HL-60/S4 treated with retinoic acid at 250 ng/mL for 4 days and 3 days (cell line): ENCODE results near the gene ITGA6.

Source experiments
- in situ Hi-C: fragments of 300-500 bp; cut with MboI; formaldehyde crosslinking; loops from 2 replicates; pipeline ENCODE4 v1.7.0; 2022; ENCODE audit warnings: low sequenced_read_pairs

The ITGA6 gene

DNA sequence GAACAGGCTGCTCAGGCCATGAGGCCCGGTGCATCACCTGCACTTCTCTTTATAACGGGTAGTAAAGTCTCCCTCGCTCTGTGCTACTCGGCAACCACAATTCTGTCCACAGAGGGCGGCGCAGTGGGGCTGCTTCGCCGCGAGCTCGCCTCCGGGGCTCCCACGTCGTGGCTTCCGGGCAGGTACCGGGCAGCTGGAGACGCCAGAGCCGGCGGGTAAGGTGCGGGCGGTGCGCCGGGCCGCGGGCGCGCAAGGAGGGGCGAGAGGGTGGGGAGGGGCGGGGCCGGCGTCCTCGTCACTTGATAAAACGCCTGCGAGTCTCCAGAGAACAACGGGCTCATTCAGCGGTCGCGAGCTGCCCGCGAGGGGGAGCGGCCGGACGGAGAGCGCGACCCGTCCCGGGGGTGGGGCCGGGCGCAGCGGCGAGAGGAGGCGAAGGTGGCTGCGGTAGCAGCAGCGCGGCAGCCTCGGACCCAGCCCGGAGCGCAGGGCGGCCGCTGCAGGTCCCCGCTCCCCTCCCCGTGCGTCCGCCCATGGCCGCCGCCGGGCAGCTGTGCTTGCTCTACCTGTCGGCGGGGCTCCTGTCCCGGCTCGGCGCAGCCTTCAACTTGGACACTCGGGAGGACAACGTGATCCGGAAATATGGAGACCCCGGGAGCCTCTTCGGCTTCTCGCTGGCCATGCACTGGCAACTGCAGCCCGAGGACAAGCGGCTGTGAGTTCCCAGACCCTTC, at the start of gene ITGA6:
TSS of gene ITGA6 (plus strand) at position 331 of the 734 bp plus-strand sequence.
- in situ Hi-C loops, result no loop called here

DNA sequence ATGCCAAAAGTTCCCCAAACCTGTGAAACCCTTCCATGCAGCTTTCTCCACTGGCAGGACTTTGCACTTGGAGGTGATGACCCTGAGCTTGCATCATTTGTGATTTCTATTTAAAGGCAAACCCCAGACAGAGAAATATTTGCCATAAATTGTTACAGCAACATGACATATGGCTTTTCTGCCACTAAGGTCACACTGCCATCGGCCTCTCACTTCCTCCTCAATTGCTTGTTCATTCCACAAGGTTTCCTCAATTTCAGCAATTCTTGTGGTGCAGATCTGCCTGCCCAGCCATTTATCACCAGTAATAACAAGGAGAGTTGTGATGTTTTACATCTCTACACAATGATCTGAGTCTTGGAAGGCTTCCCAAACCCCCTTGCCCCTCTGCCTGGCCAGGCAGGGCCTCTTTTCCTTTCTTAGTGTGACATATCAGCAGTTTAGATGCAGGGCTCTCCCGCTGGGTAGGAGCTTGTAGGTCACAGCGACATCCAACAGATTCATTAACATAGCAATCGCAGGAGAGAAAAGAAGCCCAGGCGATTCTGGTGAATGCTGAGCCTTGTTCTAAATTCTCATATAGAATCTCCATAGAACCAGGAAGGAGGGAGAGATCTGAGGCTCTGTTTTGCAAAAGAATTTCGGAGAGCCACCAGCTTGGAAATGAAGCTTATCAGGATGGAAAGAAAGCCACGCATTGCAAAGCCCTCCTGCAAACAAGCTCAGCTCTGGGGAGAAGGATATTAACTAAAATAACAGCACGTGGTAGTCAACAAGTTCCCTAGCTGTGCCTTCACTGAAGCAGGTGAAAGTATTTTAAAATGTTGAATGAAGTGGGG, 46.7 kb upstream of the ITGA6 start:
- in situ Hi-C loops, result no loop called here

DNA sequence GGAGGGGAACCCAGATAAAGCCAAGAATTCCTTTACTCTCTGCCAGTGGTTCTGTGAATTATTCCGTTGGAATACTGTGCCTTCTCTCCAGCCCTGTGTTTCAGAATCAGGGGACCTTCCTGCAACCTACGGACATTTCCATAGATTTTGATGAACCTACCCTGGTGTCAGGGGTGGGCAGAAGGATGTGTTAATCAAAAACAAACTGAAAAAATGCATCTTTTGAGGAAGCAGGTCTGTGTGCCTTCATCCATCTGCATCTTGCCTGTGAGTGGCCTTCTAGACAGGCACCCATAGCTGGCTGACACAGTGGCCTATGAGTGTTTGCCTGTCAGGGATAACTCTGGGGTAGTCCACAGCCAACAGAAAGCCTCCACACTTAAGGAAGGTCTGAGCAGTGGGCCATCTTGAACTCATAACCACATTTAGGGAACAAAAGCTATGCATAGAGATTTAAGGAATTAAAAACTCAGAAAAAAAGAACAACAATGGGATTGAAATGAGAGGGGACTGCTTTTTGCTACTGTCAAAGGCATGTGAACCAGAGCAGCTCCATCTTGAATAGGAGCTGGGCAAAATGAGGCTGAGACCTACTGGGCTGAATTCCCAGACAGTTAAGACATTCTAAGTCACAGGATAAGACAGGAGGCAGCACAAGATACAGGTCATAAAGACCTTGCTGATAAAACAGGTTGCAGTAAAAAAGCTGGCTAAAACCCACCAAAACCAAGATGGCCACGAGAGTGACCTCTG, 45.9 kb upstream of the ITGA6 start:
- in situ Hi-C loops, result no loop called here

DNA sequence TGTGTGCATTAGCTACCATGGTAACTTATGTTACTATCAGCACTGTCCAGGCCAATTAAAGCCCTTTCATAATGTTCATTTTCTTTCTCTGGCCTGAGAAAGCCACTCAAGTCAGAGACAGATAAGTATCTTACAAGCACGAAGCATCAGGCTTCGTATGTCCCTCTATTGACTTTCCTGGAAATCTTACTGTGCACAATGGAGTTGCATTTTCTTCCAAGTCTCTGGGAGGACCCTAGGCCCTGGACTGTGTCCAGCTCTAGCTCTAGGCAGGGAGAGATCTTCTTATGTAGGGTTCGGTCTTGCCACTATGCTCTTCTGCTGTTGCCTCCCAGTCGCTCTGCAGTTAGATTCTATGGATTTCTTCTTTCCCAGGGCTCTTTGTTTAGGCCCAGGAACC, 40.0 kb upstream of the ITGA6 start:
- in situ Hi-C loops, result no loop called here

DNA sequence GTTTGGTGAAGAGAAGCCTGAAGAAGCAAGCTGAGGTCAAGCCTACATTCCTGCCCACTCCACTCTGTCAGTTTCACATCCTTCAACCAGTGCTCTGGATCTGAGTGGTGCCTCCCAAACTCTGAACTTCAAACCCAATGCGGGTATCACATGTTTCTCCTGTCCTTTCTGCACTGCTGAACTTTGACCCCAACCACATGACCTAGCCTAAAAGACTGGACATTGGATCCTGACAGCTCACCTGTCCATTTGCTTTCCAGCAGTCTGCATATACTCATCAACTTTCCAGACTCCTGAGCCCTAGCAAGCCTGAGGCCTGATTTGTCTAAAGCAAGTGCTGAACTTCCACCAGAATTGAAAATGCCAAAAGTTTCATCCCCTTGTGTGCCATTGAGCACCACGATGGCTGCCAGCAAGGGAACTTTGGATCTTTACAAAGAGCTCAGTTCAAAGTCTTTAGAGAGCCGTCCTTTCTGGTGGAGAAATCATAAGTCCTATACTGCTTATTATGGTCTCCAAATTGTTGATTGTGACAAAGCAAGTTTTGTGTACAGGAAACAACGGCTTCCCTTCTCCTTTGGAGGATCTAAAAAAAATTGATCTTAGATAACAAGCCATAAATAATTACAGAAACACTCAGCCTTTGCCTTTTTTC, 37.6 kb upstream of the ITGA6 start:
- in situ Hi-C loops, result no loop called here

DNA sequence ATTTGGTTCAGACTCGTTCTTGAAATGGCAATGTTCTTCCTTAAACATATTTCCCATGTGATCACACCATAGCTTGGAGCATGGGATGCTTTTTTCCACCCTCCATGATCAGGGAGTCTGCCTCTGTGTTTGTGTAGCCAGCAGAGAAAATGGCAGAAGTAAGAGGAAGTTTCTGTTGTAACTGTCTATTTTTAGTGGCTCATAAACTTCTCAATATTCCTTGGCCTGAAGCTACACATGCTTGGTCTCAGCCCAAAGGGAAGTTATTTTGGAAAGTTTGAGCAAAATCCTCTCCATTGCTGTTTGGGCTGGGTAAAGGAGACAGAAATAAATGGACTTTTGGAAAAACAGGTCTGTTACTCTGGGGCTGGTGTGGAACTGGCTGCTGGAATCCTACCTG, 33.4 kb upstream of the ITGA6 start:
- in situ Hi-C loops, result no loop called here

DNA sequence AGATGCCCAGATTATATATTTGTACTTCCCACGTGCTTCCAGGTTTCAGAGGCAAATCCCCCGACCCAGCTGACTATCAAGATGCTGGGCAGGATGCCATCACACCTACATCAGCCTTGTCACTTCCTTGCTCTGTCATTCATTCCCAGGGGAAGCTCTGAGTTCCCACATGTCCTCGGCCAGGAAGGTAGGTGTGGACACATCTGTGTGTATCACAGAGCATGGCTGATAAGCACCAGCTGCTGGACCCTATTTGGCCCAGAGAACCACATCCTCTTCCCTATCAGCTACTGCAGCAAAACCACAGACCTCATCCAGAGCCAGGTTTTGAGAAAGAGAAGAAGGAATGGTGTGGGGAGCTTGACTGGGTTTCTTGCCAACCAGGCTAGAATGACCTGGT, 31.9 kb upstream of the ITGA6 start:
- in situ Hi-C loops, result no loop called here

DNA sequence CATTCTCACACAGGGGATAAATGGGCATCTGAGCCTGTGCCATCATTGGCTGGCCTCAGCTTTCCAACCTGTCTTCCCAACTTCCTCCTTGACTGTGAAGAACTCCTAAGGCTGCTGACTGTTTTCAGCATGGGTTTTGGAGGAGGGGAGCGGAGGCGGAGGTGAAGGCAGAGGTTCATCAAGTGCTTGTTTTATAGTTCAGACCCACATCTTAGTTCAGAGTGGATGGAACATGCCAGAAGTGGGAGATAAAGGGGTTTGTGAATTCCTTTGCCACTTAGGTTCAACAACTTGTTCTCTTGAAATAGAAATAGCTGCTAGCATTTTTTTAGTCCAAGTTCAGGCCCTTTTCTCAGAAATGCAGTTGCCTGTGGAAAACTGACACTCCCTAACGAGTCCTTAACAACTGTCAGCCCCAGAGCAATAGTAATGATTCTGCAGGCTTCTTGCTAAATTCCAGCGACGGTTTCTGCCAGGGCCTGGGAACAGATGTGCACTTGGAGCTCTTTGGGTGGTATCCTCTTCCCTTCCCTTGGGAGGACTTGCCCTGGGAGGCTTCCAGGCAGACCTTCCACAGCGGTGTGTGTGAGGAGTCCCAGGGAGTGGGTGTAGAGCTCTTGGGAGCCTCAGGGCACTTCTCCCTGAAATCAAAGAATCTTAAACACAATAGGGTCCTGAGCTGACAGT, 30.1 kb upstream of the ITGA6 start:
- in situ Hi-C loops, result no loop called here

DNA sequence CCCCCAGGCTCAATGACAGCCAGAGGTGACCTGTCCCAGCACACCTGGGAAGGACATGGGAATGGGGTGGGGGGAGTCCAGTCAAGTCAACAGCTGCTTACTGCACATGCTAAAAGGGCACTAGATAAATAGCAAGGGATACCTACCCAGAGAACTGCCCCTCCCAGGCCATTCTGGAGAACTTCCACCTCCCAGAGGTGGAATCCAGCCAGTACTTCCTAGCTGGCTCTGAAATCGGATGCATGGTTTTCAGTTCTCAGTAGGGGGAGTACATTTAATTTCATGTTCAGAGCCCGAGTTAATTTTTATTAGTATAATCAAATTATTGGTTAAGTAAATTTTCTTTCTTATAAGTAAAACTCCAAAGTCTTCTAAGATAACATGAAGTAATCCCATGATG, 28.9 kb upstream of the ITGA6 start:
- in situ Hi-C loops, result no loop called here

DNA sequence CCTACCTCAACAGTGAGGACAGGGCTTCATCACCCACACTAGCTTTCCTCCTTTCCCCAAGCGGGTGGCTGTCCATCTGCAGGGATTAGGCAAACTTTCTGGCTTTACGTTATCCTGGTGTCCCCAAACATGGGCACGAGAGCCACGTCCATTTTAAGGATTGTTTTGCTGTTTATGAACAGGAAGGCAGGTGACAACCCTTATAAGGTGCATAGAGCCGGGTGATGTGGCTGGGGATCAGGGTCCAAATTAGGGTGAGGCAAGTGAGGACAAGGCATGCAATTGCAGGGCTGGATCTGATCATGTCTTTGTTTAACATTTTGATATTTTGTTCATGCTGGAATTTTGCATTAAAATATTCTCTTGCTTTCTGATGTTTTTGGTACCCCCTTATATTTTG, 27.6 kb upstream of the ITGA6 start:
- in situ Hi-C loops, result no loop called here

DNA sequence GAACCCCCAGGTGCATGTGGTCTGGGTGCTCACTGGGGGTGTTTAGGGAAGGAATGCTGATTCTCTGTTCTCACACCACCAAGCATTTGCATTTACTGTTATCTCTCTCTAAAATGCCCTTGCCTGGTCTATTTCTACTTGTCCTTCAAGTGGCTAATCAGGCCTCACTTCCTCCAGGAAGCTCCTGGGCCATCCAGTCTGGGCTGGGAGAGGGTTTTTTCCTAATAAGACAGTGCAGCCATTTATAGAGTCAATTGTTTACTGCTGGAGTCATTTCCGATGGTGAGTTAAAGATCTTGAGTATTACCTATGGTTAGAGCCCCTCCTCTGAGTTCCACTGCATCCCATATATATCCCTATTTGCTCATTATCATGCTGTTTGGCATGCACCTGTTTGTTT, 25.2 kb upstream of the ITGA6 start:
- in situ Hi-C loops, result no loop called here

DNA sequence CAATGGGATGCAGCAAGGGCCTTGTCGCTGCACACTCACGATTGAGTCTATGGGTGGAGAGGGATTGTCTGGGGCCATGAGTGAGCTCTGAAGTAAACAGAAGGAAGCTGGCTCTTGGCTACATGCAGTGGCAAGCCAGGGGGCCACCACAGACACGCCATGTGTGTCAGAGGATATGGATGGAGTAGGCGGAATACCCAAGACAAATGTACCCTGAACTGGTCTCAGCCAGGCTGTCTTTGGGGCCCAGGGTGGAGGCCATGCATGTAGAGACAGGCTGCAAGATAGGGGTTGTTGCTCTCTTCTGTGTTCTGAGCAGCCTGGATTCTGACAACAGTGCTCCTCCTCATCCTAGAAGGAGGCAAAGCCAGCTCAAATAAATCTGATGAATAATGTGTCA, 24.0 kb upstream of the ITGA6 start:
- in situ Hi-C loops, result no loop called here

DNA sequence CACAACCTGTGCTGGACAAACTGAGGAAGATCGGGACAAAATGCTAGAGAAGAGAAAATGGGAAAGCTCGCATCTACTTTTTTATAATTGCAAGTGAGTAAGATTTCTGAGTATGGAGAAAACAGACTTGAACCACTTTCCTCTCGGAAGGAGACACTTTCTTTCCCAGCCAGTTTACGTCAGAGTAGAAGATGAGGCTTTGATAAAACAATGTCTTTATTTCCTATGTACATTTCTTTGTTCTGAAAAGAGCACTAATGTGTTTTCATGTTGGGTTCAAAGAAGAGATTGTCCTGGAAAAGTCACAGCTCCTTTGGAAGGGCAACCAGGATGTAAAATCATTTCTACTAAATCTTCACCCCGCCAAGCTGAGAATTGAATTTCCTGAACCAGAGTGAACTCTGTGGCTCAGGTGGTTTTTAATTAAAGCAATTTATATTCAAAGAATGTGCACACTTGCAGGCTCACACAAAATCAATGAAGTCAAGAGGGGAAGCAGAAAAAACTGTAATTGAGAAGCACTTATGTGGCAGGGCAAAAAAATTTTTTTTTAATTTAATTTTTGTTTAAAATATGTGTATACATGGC, 23.4 kb upstream of the ITGA6 start:
- in situ Hi-C loops, result no loop called here

DNA sequence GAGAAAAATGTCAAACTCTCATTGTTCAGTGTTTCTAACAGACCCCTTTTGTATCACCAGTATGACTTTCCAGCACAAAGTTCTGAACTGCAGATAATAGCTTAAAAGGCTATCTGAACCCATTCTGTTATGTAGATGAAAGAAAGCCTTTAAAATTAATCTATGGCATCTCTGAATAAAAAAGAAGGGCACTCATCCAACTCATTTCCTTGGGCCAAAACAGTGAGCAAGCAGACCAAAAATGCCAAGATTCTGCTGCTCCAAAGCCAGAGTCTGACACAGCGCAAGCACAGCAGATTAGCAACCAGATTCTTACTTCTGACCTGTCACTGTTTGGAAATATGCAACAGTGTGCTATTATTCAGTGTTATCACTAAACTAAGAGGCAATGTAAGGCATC, 22.6 kb upstream of the ITGA6 start:
- in situ Hi-C loops, result no loop called here

DNA sequence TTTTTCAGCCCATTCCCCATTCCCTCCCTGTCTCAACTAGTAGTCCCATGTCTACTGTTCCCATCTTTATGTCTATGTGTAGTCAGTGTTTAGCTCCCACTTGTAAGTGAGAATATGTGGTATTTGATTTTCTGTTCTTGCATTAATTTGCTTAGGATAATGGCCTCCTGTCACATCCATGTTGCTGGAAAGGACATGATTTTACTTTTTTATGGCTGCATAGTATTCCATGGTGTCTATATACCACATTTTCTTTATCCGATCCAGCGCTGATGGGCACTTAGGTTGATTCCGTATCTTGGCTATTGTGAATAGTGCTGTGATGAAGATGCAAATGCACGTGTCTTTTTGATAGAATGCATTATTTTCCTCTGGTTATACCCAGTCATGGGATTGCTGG, 21.7 kb upstream of the ITGA6 start:
- in situ Hi-C loops, result no loop called here

DNA sequence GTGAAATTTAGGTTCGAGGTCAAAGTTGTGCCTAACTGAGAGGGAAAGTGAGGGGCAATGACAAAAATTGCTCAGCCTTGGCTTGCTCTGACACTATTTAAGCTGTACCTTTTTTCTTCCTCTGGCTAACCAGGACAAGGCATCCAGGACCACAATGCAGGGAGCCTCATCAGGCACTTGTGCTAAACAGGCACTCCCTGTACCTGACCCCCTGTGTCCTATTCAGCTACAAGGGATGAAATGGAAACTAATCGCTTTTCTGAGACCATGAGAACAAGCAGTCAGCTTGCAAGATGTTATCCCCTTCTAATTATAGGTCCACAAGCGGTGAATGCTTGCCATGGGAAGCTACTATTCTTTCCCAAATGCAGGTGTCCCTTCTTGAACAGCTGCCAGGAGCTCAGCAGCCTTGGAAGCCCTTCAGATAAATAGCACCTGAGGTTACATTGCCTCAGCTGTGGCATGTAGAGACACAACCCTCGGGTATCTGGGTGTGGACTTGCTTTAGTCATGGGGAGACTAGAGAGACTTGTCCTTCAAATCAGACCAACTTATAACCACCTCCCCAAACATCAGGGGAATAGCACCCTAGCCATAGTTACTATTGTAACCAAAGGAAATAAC, 19.1 kb upstream of the ITGA6 start:
- in situ Hi-C loops, result no loop called here

DNA sequence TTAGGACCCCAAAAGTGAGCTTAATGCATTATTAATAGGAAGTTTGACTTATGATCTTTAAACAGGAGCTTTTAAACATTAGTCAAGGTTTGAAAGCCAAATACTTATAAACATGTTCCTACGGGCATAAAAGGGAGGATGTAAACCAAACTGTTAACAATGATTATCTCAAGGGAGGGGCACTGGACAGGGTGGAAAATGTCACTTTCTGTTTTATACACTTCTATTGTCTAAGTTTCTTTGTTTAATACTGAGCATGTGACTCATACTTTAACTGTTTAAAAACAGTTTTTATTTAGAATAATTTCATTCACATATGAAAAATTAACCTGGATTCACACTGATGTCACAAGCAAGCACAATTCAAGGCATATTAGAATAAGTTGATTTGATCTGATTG, 18.3 kb upstream of the ITGA6 start:
- in situ Hi-C loops, result no loop called here

DNA sequence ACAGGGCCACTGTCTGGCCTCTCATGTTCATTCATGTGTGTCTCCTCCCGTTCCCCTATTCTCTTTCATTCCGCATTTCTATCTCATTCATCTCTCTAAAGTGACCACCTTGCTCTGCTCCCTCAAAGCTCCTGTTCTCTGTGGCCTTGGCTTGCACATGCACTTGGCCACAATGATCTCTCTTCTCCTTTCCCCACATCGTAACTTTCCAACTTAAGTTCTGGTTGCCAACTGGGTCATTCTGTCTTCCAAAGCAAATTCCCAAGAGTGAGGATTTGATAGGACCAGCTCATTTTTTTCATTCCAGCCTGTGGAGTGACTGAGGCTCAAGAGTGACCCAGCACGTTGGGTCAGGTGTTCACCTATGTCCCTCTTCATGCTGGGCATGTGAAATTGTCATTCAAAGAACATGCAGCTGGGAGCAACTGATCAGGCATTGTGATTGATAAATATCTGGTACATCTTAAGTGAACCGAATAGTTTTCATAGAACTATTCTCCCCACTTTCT, 14.3 kb upstream of the ITGA6 start:
- in situ Hi-C loops, result no loop called here

DNA sequence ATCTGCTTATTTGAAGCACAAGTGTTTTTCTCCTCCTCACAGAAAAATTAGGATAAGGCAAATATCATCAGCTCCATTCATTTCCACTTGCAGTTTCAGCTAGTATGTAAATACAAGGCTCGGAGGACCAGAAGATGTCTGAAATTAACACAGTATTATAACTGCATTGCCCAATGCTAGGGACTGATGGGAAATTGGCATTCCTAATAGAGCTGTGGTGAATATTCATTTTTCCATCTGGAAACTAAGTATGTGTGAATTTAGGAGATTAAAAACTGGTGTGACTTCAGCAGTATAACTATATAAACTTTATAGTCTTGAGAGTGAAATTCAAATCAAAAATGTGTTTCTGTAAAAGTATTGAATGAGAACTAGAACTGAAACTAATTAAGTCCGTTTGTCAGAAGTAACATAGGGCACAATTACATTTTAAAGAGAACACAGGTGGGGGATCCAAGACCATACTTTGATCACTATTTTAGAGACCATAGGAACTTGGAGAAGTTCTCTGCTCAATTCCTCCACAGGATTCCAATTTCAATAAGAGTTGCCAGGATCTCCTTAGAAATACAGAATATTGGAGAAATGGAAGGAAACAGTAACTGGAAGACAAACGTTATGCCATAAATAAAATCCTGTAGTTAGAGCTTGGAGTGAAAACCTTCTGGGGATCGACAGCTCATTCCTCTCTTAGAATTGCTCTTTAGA, 12.1 kb upstream of the ITGA6 start:
- in situ Hi-C loops, result no loop called here
